Body of pancreas (tissue), 4 donors: ENCODE measurements around the gene FAN1. TPM values are rescaled to one million over a fixed set of nuclear protein-coding genes. Genes with fewer than 3 reads are reported as not detected.

Experiments
- ATAC-seq: fragments of 150-250 bp; one replicate; pipeline ENCODE4 v1.9.1; 2016
- DNase-seq, 4 donors: peaks; one replicate each; pipeline ENCODE4 v3.0.0-alpha.2; 2019
- H3K27ac ChIP-seq, 4 donors: fragments of 200-600 bp; sonication (generic); 1 replicate in 3 of 4; 2 replicates in 1 of 4; pipeline versions ENCODE4 v1.5.1 to v1.6.1; 2016 to 2019; ENCODE audit warnings: mild to moderate bottlenecking in 1 of 4, mixed read lengths in 1 of 4, moderate library complexity in 1 of 4
- H3K27me3 ChIP-seq, 2 donors: fragments of 200-600 bp; sonication (generic); one replicate each; pipeline ENCODE4 v1.6.0; 2016; ENCODE audit warnings: mild to moderate bottlenecking in 1 of 2
- H3K36me3 ChIP-seq, 2 donors: fragments of 200-600 bp; sonication (generic); replicated peaks in 1 of 2; 2 replicates each; pipeline ENCODE4 v1.5.1; 2016; ENCODE audit warnings: low read depth in 2 of 2; ENCODE audit not compliant: insufficient read depth in 1 of 2
- H3K4me1 ChIP-seq: fragments of 200-600 bp; sonication (generic); one replicate; pipeline ENCODE4 v1.6.0; 2016
- H3K4me3 ChIP-seq, 2 donors: fragments of 200-600 bp; sonication (generic); 1 replicate in 1 of 2; 2 replicates in 1 of 2; pipeline ENCODE4 v1.5.1; 2016 to 2019
- H3K9me3 ChIP-seq, 3 donors: fragments of 200-600 bp; sonication (generic); 1 replicate in 2 of 3; 2 replicates in 1 of 3; pipeline ENCODE4 v1.5.1; 2016
- POLR2A ChIP-seq, 3 donors: fragments of 450-650 bp; IDR thresholded peaks; one replicate each; pipeline ENCODE4 v1.6.1; 2016; ENCODE audit warnings: antibody characterized with exemption in 3 of 3, mild to moderate bottlenecking in 2 of 3
- WGBS, 2 donors: methylation state at CpG; one replicate each; pipeline ENCODE4 v1.1.5; 2017; 5-methylcytosine and 5-hydroxymethylcytosine counted together
- intact Hi-C: fragments of 100-400 bp; cut with DNase I; formaldehyde crosslinking; loops from one replicate; pipeline ENCODE4 v1.15.1; 2023
- total RNA-seq, 2 donors: library from RNA; depleted of rRNA; stranded (reverse); fragments of >200 nt; gene quantifications; one replicate each; pipeline ENCODE4 v1.1.0, GENCODE V29; 2016
- TF ChIP-seq, protein P1 (sequence below), 7 experiments: fragments of 450-650 bp in 4 of 7; fragments of 200-600 bp in 3 of 7; sonication (generic) in 3 of 7; IDR thresholded peaks; one replicate each; pipeline ENCODE4 v1.5.1; 2016 to 2019; ENCODE audit warnings: antibody characterized with exemption in 7 of 7

Gene FAN1
- total RNA-seq, 2 donors from 2014 or later: 12.5 to 20.2 TPM

DNA sequence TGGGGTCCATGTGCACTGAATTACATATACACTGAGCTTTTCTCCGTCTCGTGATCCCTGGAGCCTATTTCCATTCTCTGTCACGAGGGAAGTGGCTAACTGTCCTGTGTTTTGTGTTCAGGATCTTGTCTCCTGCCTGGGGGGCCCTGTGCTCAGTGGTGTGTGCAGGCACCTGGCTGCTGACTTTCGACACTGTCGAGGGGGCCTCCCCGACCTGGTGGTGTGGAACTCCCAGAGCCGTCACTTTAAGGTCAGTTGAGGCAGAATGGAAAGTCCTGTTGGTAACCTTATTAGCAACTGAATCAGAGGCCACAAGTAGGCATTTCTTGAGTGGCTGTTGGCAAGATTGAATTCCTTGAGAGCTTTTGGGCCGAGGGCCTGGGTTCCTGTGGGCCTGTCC lies 26.7 kb downstream of the FAN1 start:
- WGBS, 2 donors: 93 to 96% methylated on average over 8 of the region's 8 CpGs
- no peak for DNase-seq
- no peaks in the 10 kb centered on the region for H3K27me3 ChIP-seq
- TF ChIP-seq, protein P1, sequence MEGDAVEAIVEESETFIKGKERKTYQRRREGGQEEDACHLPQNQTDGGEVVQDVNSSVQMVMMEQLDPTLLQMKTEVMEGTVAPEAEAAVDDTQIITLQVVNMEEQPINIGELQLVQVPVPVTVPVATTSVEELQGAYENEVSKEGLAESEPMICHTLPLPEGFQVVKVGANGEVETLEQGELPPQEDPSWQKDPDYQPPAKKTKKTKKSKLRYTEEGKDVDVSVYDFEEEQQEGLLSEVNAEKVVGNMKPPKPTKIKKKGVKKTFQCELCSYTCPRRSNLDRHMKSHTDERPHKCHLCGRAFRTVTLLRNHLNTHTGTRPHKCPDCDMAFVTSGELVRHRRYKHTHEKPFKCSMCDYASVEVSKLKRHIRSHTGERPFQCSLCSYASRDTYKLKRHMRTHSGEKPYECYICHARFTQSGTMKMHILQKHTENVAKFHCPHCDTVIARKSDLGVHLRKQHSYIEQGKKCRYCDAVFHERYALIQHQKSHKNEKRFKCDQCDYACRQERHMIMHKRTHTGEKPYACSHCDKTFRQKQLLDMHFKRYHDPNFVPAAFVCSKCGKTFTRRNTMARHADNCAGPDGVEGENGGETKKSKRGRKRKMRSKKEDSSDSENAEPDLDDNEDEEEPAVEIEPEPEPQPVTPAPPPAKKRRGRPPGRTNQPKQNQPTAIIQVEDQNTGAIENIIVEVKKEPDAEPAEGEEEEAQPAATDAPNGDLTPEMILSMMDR (IDR thresholded peaks at IDR 0.05): no peak
- TF ChIP-seq POLR2A (IDR thresholded peaks at IDR 0.05): no peak
- intact Hi-C loops: no loop called here
- no peak overlapping the region for H3K27ac ChIP-seq
- ATAC-seq: no peak
- no peaks in the 10 kb centered on the region for H3K9me3 ChIP-seq
- no peaks in the 10 kb centered on the region for H3K4me1 ChIP-seq
- H3K36me3 ChIP-seq: peaks cover 0 to 19% of the 10 kb centered on the region in 2 donors
- no peak overlapping the region for H3K4me3 ChIP-seq

DNA sequence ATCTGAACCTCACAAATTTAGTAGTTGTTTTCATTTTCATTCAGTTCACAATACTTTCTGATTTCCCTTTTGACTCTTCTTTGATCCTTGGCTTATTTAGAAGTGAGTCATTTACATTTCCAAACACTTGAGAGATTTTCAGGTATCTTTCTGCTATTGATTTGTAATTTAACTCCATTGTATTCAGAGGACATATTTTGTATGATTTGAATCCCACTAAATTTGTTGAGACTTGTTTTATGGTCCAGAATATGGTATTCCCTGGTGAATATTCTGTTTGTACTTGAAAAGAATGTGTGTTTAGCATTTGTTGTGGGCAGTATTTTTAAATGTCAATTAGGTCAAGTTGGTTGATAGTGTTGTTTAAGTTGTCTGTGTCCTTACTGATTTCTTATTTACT lies 29.6 kb downstream of the FAN1 start:
- intact Hi-C loops: no loop called here

DNA sequence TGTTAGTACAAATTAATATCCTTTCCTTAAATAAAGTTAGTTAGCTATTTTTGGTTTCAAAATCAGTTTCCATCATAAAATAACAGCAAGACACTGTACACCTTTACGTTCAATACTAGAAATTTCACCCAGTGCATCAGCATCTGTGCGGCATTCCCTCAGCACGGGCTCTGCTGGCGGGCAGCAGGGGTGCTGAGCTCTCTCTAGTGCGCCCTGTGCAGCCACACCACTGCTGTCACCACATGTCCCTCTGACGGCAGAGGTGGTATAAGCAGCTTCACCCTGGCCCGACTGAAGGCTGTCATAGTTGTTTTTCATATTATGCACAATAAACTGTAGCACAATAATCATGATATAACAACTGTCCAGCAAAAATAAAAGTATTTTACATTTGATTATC lies 35.4 kb downstream of the FAN1 start:
- WGBS, 2 donors: 94 to 96% methylated on average over 7 of the region's 7 CpGs
- Histone ChIP-seq H3K27me3 (no peaks in the 10 kb centered on the region), H3K9me3 (no peaks in the 10 kb centered on the region), H3K27ac (no peak overlapping the region), H3K4me3 (no peak overlapping the region), H3K36me3 (peaks cover 0 to 32% of the 10 kb centered on the region in 2 donors), H3K4me1 (peaks cover 7% of the 10 kb centered on the region)
- DNase-seq: no peak
- intact Hi-C loops: no loop called here
- ATAC-seq: no peak
- TF ChIP-seq, protein P1 (IDR thresholded peaks at IDR 0.05): no peak
- TF ChIP-seq POLR2A (IDR thresholded peaks at IDR 0.05): no peak

More for the DNA sequence above, 29.6 kb downstream of the FAN1 start:
- Histone ChIP-seq H3K27ac (no peak overlapping the region), H3K4me3 (no peak overlapping the region), H3K36me3 (peaks cover 0 to 22% of the 10 kb centered on the region in 2 donors), H3K27me3 (no peaks in the 10 kb centered on the region), H3K4me1 (no peaks in the 10 kb centered on the region), H3K9me3 (no peaks in the 10 kb centered on the region)
- ATAC-seq (no peak), DNase-seq (no peak)
- TF ChIP-seq POLR2A (IDR thresholded peaks at IDR 0.05): no peak
- TF ChIP-seq, protein P1 (IDR thresholded peaks at IDR 0.05): no peak

DNA sequence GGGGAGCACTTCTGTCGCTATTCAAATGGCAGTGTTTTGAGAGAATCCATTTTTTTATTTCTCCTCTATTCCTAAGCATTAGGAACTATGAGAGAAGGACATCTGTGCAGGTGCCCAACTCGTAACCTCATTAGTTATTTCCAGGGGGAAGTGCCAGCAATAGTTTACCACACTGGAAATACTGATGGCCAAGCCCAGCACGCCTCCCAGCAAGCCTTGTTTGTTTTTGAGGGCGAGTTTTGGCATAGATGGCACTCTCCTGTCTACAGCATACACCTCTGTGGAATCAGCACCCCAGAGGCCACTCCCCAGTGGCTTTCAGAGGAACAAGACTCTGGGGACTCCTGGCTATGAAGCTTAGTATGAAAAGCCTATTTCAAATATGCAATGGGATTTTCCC lies 36.6 kb downstream of the FAN1 start:
- WGBS, 2 donors: 25 to 43% methylated on average over 4 of the region's 4 CpGs
- H3K27me3 ChIP-seq: no peaks in the 10 kb centered on the region
- no peak for TF ChIP-seq POLR2A (IDR thresholded peaks at IDR 0.05)
- TF ChIP-seq, protein P1 (IDR thresholded peaks at IDR 0.05): no peak
- ATAC-seq (peak; percentile 67), DNase-seq (peak in 3 of 4 donors; percentile 32 to 60 (median 55))
- intact Hi-C loops: no loop called here
- H3K36me3 ChIP-seq: peaks cover 0 to 32% of the 10 kb centered on the region in 2 donors
- no peak overlapping the region for H3K4me3 ChIP-seq
- H3K27ac ChIP-seq: peak overlapping the region in 2 of 4 donors; percentile 24 to 43
- peaks cover 7% of the 10 kb centered on the region for H3K4me1 ChIP-seq
- H3K9me3 ChIP-seq: no peaks in the 10 kb centered on the region

DNA sequence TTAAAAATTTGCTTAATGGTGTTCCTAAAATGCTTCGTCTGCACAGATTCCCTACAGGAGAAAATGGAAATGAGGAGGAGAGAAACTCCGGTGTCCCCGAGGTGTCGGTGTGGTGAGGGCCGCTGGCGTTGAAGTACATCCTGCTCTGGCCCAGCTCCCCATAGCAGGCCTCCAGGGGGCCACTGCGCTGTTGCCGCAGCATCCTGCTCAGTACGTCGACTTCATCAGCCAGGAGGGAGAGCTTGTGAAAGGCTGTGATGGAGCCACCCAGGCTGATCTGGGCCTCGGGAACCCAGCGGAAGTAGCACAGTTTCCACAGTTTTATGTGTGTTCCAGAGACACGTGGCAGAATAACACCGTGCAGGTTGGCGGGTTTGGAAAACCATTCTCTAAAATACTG lies 37.8 kb downstream of the FAN1 start:
- Histone ChIP-seq H3K27ac (no peak overlapping the region), H3K36me3 (peaks cover 0 to 37% of the 10 kb centered on the region in 2 donors), H3K27me3 (no peaks in the 10 kb centered on the region), H3K9me3 (no peaks in the 10 kb centered on the region), H3K4me1 (peaks cover 7% of the 10 kb centered on the region), H3K4me3 (no peak overlapping the region)
- TF ChIP-seq, protein P1 (IDR thresholded peaks at IDR 0.05): no peak
- no peak for TF ChIP-seq POLR2A (IDR thresholded peaks at IDR 0.05)
- intact Hi-C loops: no loop called here
- ATAC-seq (no peak), DNase-seq (no peak)
- WGBS, 2 donors: 80 to 95% methylated on average over 13 to 15 of the region's 15 CpGs
